Panc1 (cell line): Measurements from ENCODE around the gene TDRD1. TPM values are rescaled to one million over a fixed set of nuclear protein-coding genes. Genes with fewer than 3 reads are reported as not detected.

ENCODE experiments used
- ATAC-seq: fragments of 200-7000 bp; cut with Tn5 transposase; 2 replicates; pipeline ENCODE4 v1.9.1; 2020; ENCODE audit warnings: mild to moderate bottlenecking, moderate library complexity
- BruUV-seq: library from RNA; stranded (reverse); fragments of 400-500 nt; replicated peaks from 2 replicates; lab custom pipeline; 2021; lab: Mats Ljungman, UMichigan
- CTCF ChIA-PET: fragments of 300-600 bp; sonication (Branson Sonifier 250); formaldehyde crosslinking; loops from one replicate; lab custom pipeline; 2022; ENCODE audit warnings: antibody characterized with exemption; lab: Charles Lee
- POLR2A ChIA-PET: fragments of 300-600 bp; sonication (Branson Sonifier 250); formaldehyde crosslinking; loops from one replicate; lab custom pipeline; 2022; ENCODE audit warnings: antibody characterized with exemption; lab: Charles Lee
- DNase-seq: peaks from one replicate; pipeline ENCODE4 v3.0.0-alpha.2; 2010; ENCODE audit warnings: low read depth, low spot score
- H3K27ac ChIP-seq: 2 replicates; pipeline ENCODE4 v1.5.1; 2011; ENCODE audit warnings: mild to moderate bottlenecking, low read length, inconsistent platforms
- H3K27me3 ChIP-seq: fragments of 200-500 bp; sonication (Bioruptor generic); 2 replicates; pipeline ENCODE4 v1.6.0; 2014; ENCODE audit warnings: low read length, inconsistent platforms; ENCODE audit not compliant: control insufficient read depth, insufficient read depth
- H3K36me3 ChIP-seq: fragments of 200-500 bp; sonication (Bioruptor generic); 2 replicates; pipeline ENCODE4 v1.5.1; 2014; ENCODE audit warnings: inconsistent platforms, mild to moderate bottlenecking, low read length, moderate library complexity; ENCODE audit not compliant: control insufficient read depth, insufficient read depth
- H3K4me1 ChIP-seq: 2 replicates; pipeline ENCODE4 v1.5.1; 2011; ENCODE audit warnings: inconsistent platforms, mild to moderate bottlenecking, low read length, moderate library complexity; ENCODE audit not compliant: control insufficient read depth, insufficient read depth
- H3K4me3 ChIP-seq, 2 experiments: 2 replicates each; pipeline ENCODE4 v1.5.1; 2011 to 2012; ENCODE audit warnings: low read depth in 2 of 2, low read length in 2 of 2, mild to moderate bottlenecking in 2 of 2, inconsistent platforms in 1 of 2, moderate library complexity in 1 of 2
- H3K9me3 ChIP-seq: fragments of 200-500 bp; sonication (Bioruptor generic); 2 replicates; pipeline ENCODE4 v1.5.1; 2014; ENCODE audit warnings: low read depth, mild to moderate bottlenecking, inconsistent platforms, low read length, moderate library complexity; ENCODE audit not compliant: control insufficient read depth, insufficient read depth
- POLR2AphosphoS5 ChIP-seq: IDR thresholded peaks from 2 replicates; pipeline ENCODE4 v1.6.1; 2012; ENCODE audit warnings: mild to moderate bottlenecking, low read depth, low read length, moderate library complexity
- REST ChIP-seq, 2 experiments: IDR thresholded peaks; 2 replicates each; pipeline ENCODE4 v1.6.1; 2011 to 2012; ENCODE audit warnings: low read depth in 2 of 2, control low read depth in 1 of 2, low read length in 1 of 2, mild to moderate bottlenecking in 1 of 2, moderate library complexity in 1 of 2; ENCODE audit not compliant: insufficient read depth in 1 of 2
- SIN3A ChIP-seq: IDR thresholded peaks from 2 replicates; pipeline ENCODE4 v1.6.1; 2012; ENCODE audit warnings: low read depth, mild to moderate bottlenecking, low read length, moderate library complexity, borderline replicate concordance; ENCODE audit not compliant: insufficient read depth
- TCF7L2 ChIP-seq: IDR thresholded peaks from 2 replicates; pipeline ENCODE4 v1.6.1; 2011; ENCODE audit warnings: mild to moderate bottlenecking, low read depth, low read length, inconsistent platforms
- in situ Hi-C: cut with HindIII; loops from 2 replicates; pipeline ENCODE4 v1.10.0; 2016; ENCODE audit warnings: low sequenced_read_pairs, low pct_unique_long_range_greater_than_20kb
- intact Hi-C: fragments of 100-400 bp; cut with micrococcal nuclease; formaldehyde crosslinking; loops from one replicate; pipeline ENCODE4 v1.10.0; 2022; ENCODE audit not compliant: unreplicated experiment
- total RNA-seq: library from RNA; stranded (reverse); gene quantifications from one replicate; pipeline ENCODE4 v1.2.1, GENCODE V29; 2021; ENCODE audit not compliant: unreplicated experiment
- TF ChIP-seq, protein P1 (sequence below): fragments of 450-650 bp; IDR thresholded peaks from 2 replicates; pipeline ENCODE4 v1.5.1; 2017; ENCODE audit warnings: mild to moderate bottlenecking

Gene TDRD1
- total RNA-seq, 1 experiment from 2014 or later, result not detected

- no TSS peak for BruUV-seq
Measured at GRCh38 chr10:114167985-114168384, 11.2 kb upstream of the TDRD1 start.

DNA sequence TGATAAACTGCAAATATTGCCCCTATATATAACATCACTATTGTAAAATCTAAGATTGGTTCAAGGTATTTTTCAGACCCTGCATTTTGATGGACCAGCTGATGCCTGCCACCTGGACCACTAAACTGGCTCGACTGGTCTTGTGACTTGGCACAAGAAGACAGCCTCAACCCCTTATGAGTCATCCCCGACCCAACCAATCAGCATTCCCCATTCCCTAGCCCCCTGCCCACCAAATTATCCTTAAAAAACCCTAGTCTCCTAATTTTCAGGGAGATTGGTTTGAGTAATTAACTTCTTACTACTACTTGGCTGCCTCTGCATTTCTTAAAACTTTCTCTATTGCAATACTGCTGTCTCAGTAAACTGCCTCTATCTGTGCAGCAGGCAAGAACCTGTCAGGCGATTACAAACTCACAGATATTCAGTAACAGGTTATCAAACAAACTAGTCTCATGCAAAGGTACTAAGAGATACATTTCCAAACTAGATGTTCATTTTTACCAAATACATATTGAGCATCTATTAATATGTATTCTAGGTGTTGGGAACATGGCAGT, 10.6 kb upstream of the TDRD1 start:
- Histone ChIP-seq H3K36me3 (peaks cover 4% of the 10 kb centered on the region; the same call in 1 of the 2 replicates), H3K4me3 (no peak overlapping the region), H3K27ac (no peak overlapping the region), H3K4me1 (peaks cover 29% of the 10 kb centered on the region), H3K9me3 (peaks cover 3% of the 10 kb centered on the region; the same call in 1 of the 2 replicates), H3K27me3 (no peaks in the 10 kb centered on the region)
- BruUV-seq, result no TSS peak
- ChIA-PET POLR2A (no interaction called here), CTCF (interaction anchor here (0.7 kb wide), 1 partner anchor 66 kb away, joined by 8 read pairs; no protein-coding TSS in a partner anchor)
- no peak for ATAC-seq
- TF ChIP-seq SIN3A, result no peak
- TF ChIP-seq POLR2AphosphoS5, result no peak
- TF ChIP-seq TCF7L2, result no peak
- no peak for TF ChIP-seq REST (IDR thresholded peaks at IDR 0.05; ENCODE audit: insufficient read depth in 1 of 2, low read depth in 2 of 2, low read length in 1 of 2)
- TF ChIP-seq, protein P1, sequence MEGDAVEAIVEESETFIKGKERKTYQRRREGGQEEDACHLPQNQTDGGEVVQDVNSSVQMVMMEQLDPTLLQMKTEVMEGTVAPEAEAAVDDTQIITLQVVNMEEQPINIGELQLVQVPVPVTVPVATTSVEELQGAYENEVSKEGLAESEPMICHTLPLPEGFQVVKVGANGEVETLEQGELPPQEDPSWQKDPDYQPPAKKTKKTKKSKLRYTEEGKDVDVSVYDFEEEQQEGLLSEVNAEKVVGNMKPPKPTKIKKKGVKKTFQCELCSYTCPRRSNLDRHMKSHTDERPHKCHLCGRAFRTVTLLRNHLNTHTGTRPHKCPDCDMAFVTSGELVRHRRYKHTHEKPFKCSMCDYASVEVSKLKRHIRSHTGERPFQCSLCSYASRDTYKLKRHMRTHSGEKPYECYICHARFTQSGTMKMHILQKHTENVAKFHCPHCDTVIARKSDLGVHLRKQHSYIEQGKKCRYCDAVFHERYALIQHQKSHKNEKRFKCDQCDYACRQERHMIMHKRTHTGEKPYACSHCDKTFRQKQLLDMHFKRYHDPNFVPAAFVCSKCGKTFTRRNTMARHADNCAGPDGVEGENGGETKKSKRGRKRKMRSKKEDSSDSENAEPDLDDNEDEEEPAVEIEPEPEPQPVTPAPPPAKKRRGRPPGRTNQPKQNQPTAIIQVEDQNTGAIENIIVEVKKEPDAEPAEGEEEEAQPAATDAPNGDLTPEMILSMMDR, result no peak
- intact Hi-C loops (no loop called here), in situ Hi-C loops (no loop called here)
- DNase-seq, result no peak

More at GRCh38 chr10:114167985-114168384, 11.2 kb upstream of the TDRD1 start:
- ChIA-PET CTCF (interaction anchor here (0.6 kb wide), 2 partner anchors 369 to 547 kb away, joined by 3 to 8 read pairs; no protein-coding TSS in a partner anchor), POLR2A (interaction anchor here (0.6 kb wide), 1 partner anchor 194 kb away, joined by 5 read pairs; no protein-coding TSS in a partner anchor)
- in situ Hi-C loops, result no loop called here
- Histone ChIP-seq H3K27me3 (no peaks in the 10 kb centered on the region), H3K36me3 (no peaks in the 10 kb centered on the region), H3K27ac (no peak overlapping the region), H3K9me3 (peaks cover 3% of the 10 kb centered on the region; the same call in 1 of the 2 replicates), H3K4me3 (no peak overlapping the region), H3K4me1 (peaks cover 34% of the 10 kb centered on the region)
- DNase-seq, result no peak
- intact Hi-C loops, result no loop called here
- no peak for ATAC-seq
- TF ChIP-seq SIN3A, result no peak
- TF ChIP-seq, protein P1, result no peak
- TF ChIP-seq POLR2AphosphoS5, result no peak
- TF ChIP-seq TCF7L2, result no peak
- TF ChIP-seq REST (IDR thresholded peaks at IDR 0.05; ENCODE audit: insufficient read depth in 1 of 2, low read depth in 2 of 2, low read length in 1 of 2), result no peak
